Stimulated activated CD4-positive, alpha-beta T cell treated with anti-CD3 and anti-CD28 coated beads, Interleukin-1b, Interleukin-23, amount 100 ng/mL, for 1 hour (primary cell): ENCODE data around the gene PDSS2.
"Not testable (repeated sequence)": the region's sequence is repeated elsewhere in the genome, so short reads cannot be mapped to it uniquely, and the experiment has no call there.

Experiments
- DNase-seq, 2 donors: peaks; one replicate each; pipeline ENCODE4 v3.0.0-alpha.2; 2020; ENCODE audit warnings: low read depth in 2 of 2

Gene PDSS2

DNA sequence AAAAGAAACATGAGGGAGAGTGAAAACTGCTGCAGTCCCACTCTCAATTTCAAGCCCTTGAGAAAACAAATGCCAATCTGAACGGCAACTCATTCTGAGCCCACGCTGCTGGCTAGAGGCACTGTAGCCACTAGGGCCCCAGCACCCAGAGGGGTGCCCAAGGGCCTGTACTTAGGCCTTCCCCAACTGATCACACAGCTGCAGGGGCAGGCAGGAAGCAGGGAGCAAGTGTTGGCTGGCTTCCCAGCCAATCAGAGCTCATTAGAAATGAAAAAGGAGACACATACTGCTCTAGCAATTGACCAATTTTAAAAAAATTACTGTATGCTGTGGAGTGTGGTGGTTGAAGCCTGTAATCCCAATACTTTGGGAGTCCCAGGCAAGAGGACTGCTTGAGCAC lies 340.4 kb downstream of the PDSS2 start:
- DNase-seq: no peak

DNA sequence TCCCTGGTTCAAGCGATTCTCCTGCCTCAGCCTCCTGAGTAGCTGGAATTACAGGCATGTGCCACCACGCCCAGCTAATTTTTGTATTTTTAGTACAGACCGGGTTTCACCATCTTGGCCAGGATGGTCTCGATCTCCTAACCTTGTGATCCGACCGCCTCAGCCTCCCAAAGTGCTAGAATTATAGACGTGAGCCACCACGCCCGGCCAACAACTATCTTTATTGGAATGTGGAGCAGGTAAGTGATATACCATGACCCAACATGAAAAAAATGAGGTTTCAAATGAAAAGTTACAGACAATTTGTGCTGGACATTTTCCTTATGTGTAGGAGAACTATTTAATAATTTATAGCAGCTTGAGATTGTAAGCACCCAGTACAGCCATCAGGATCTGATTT lies 340.8 kb downstream of the PDSS2 start:
- not testable (repeated sequence) for DNase-seq

DNA sequence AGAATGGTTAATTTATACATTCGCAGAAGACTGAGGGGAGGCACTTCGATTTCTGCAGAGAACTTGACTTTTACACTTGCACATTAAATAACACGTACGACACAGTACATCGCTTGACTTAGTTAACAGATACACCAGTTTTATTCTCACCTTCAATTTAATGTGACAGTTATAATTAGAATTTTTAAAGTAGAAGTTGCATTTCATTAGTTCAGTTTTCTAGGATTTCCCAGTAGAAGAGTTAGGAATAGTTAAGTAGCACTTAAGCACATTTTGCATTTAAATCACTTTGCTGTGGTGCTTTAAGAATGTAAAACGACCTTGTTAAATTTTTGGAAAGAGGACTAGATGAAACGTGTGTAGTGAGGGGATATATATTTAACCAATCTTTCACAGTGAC lies 342.4 kb downstream of the PDSS2 start:
- no peak for DNase-seq

DNA sequence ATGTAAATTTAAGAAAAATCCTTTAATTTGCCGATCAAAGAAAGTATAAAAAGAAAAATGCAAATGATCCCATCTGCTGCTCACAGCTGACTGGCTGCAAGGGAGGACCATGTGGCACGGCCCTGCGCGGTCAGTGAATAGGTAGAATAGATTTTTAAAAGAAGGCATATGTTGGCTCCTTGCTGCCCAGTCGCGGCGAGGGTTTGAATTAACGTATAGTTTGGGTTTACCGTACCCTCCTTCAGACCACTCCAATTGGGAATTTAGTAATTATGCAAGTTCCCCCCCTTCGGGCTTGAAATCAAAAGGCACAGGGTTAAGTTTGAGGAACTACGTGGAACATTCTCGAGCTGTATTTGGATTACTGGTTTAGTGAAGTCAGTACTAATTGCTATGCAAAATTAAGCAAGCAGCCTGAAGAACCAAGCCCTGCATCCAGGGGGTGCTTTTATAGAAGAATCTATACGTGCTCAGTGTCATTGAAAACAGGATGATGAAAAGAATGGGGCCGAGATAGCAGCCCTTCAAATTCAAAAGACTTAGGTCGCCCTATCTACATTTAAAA lies 343.0 kb downstream of the PDSS2 start:
- DNase-seq: no peak

DNA sequence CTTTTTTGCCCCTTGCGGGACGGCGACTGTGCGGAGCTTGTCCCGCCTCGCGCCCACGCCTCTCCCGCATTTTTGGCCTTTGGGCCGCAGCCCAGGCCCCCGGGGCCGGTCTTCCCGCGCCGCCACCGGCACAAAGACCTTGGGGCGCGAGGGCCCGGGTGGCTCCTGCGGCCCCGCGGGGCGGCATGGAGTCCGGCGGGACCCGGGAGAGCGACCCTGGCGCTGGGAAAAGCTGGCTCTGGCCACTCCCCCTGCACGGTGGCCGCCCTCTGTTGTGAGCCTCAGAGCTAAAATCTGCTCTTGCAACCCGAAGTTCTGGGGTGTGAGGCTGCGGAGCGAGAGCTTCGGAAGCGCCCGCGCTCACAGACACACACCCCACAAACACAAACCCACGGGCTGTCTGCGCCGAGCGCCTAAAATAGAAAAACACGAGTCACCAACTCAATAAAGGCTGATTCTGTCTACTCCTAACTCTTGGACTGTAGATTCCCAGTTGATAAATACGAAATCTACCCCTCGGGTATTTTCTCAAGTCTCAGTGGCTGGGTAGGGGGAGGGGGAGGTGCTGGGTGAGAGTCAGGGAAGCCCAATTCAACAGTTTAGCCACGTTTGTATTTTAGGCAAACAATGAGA lies 343.6 kb downstream of the PDSS2 start:
- DNase-seq: peak in 1 of 2 donors; percentile 15

DNA sequence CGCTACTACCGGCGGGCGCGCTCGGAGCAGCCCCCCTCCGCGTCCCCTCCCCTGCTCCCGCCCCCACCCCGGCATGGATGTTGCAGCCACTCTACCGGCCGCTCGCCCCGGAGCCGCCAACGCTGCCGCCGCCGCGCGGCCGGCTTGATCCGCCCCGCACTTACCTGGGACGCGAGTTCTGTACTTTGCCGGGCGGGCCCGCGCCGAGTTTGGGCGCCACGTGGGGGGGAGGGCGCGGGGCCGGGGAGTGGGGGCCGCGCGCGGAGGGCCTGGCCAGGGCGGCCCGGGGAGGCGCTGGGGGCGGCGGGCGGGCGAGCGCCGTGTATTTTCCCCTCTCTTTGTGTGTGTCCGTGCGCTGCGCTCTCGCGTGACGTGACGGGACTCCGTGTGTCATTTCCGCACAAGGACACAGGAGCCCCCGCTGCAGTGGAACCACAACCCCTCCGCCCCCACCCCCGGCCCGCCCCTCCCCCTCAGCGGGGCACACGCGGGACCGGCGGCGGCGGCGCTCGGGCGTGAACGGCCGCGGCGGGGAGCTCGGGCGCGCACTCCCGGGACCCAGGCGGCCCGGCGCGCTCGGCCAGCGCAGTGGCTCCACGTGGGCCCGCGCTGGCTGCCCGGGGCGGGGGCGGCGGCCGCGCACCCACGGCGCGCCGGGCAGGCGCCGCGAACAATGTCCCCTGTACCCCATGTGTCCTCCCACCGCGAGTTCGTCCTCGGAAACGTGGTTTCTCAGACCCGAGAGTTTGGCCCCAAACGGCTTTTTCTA lies 344.3 kb downstream of the PDSS2 start, which contains the start of gene BEND3:
TSS of gene BEND3 (minus strand) at position 590 of the 769 bp plus-strand sequence. CDS start 16,230 bp downstream, outside the sequence.
- peak in 1 of 2 donors; percentile 18 for DNase-seq

DNA sequence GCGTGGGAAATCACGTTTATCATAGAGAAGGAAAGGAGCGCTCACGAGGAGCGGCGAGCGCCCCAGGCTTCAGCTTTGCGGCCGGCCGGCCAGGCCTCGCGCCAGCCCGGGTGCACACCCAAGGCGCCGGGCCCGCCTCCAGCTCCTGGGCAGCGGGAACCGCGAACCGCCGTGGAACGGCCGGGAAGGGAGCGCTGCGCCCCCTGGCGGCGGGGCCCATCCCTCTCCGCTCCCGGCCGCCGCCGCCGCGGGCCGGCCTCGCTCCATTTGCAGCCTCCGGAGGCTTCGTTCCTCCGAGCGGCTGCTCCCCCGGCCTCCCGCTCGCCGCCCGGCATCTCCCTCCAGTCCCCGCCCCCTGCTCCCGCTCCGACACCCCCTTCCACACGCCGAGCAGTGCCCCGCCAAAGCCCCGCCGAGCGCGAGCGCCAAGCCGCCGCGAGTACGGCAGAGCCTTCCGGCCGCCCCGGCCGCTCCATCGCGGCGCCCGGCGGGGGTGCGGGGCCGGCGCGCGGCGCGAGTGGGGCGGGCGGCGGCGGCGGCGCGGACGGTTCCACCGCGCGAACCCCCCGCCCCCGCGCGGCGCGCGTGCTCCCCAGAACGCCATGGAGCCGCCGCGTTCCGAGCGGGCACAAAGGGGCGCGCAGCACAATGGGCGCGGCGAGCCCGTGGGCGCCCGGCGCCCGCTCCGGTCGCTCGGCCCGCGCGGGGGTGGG lies 345.0 kb downstream of the PDSS2 start:
- peak; percentile 33 to 59 for DNase-seq

DNA sequence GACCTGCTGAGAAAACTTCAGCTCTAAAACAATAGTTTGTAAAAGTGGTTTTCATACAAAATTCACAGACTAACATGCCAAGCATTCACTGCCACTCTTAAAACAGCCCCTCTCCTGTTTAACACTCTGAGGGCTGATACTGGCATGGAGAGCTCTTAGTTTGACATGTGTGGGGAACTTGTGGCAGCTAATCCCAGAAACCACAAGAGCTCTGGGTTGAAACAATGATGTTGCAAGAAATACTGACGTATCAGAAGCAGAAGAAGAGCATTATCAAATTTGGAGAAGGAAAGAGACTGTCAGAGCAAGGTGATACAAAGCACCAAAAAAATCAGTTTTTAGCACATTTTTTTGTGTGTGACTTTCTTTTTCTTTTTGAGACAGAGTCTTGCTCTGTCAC lies 349.2 kb downstream of the PDSS2 start:
- DNase-seq: no peak

DNA sequence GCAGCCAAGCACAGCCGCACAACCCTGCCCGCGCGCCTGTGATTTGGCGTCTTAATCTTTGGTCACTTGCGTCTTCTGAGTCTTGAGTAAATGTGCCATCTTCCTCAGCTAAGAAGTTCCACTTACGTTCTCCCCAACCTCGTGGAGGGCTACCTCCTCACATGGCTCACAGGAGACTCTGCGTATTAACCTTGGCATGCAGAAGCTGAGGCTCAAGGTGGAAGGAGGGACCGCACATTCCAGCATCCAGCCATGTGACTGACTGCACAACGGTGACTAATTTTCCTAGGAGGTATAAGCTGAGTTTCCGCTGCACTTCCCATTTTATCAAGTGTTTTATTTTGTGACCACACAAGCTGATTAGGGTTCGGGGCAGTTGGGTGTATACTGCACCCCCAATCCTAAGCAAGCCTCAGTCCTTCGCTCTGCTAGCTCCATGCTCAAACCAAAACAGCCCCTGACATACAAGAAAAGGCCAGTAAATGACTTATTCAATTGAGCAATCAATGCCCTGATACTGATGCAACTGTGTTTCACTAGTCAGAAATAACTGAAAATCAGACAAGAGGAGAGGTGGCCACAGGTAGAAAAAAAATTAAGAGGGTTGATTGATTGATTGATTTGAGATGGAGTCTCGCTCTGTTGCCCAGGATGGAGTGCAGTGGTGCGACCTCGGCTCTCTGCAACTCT lies 351.0 kb downstream of the PDSS2 start:
- DNase-seq: no peak

DNA sequence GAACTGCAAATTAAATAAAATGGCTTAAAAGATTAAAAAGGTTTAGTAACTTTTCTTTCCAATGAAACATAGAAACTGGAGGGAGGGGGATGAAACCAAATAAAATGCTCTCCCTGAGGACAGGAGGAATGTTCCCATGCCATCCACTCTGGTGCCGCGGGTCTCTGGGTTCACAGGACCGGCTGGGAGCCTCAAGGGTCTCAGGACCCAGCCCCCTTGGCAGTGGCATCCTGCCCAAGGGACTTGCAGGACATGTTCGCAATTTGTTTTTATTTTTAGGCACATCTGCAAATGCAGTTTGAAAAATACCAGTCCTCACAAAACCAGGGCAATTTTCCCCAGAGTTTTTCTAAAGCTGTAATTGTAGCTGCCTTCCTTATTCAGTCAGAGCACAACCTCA lies 351.6 kb downstream of the PDSS2 start:
- no peak for DNase-seq

DNA sequence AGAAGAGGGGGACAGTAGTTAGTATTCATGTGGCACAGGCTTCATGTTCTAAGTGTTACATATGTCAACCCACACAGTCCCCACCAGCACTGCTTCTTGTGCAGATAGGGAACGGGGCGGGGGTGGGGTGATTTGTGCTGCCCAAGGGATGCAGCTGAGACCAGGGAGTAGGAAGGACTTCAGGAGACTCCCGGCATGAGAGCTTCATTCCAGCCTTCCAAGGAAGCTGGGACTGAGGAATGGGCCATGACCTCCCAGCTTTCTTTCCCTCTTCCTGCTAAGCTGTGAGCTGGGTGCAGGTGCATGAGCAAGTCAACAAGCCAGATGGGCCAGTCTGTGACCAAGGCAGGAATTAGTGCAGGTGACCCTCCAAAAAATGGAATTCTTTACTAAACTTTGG lies 353.2 kb downstream of the PDSS2 start:
- DNase-seq: no peak

DNA sequence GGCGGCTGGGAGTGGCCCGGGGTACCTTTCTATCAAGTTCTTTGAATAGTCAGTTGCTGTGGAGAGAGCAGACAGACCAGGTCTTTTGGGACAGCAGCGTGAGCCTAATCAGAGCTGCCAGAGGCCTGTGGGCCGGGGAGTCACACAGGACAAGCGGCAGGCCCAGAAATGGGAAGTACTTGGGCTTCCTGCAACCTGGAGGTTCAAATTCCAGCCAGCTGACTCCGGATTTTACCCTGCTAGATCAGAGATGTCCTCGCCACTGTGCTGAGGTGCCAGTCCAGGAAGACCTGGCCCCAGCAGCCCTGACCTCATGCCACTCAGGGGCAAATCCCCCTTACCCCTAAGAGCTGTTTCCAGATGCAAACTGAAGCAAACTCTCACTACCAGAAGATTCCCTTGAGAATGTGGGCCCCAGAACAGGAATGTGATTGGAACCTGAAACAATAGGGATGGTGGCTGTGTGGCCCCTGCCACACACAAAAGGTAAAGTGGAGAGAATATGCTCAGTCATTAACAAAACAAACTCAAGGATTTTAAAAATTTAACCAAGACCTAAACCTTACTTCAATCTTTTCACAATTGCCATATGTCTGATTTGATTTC lies 353.8 kb downstream of the PDSS2 start:
- DNase-seq: no peak

DNA sequence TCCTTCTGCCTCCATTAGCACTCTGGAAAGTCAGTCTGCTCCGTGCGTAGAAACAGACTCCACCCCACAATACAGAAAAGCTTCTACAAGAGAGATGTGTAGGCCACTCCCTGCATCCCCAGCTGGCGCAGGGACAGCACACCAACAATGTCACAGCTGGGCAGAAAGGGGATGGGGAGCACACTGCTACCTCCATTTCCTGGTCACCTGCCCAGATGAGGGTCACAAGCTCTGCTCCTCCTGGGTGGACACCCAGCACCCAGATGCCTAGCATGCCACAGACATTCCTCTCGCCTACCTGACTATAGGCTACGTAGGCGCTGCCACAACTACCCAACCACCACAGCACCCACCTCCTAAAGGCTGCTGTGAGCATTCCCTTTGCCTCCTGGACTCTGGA lies 356.3 kb downstream of the PDSS2 start:
- no peak for DNase-seq
